Esophagus squamous epithelium (tissue), 4 donors: ENCODE measurements around the gene ACSS2.

Experiments used
- POLR2A ChIP-seq, 4 donors: fragments of 450-650 bp; IDR thresholded peaks; one replicate each; pipeline ENCODE4 v1.6.1; 2017; ENCODE audit warnings: antibody characterized with exemption in 4 of 4, mild to moderate bottlenecking in 4 of 4, moderate library complexity in 3 of 4
- TF ChIP-seq, protein P1 (sequence below), 6 experiments: fragments of 450-650 bp in 4 of 6; fragments of 200-600 bp in 2 of 6; sonication (generic) in 2 of 6; IDR thresholded peaks; one replicate each; pipeline ENCODE4 v1.5.1; 2016 to 2019; ENCODE audit warnings: antibody characterized with exemption in 6 of 6, mild to moderate bottlenecking in 4 of 6, moderate library complexity in 4 of 6

DNA sequence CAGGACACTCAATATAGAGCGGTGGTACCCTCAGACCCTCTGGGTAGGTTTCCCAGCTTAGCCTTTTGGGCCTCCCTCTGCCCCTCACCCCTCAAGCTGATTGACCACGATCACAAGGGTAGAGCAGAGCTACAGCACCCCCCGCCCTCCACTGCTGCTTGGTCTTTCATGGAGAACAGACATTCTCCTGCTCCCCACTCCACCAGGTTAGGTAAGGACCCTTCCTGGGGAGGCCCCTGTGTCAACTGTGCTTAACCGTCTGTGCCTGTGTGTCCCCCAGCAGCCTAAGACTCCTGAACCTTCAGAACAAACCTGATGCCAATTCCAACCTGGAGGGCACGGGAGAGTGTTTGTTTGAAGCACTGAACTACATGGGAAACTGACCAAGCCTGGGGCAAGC, 91.0 kb downstream of the ACSS2 start:
- TF ChIP-seq, protein P1, sequence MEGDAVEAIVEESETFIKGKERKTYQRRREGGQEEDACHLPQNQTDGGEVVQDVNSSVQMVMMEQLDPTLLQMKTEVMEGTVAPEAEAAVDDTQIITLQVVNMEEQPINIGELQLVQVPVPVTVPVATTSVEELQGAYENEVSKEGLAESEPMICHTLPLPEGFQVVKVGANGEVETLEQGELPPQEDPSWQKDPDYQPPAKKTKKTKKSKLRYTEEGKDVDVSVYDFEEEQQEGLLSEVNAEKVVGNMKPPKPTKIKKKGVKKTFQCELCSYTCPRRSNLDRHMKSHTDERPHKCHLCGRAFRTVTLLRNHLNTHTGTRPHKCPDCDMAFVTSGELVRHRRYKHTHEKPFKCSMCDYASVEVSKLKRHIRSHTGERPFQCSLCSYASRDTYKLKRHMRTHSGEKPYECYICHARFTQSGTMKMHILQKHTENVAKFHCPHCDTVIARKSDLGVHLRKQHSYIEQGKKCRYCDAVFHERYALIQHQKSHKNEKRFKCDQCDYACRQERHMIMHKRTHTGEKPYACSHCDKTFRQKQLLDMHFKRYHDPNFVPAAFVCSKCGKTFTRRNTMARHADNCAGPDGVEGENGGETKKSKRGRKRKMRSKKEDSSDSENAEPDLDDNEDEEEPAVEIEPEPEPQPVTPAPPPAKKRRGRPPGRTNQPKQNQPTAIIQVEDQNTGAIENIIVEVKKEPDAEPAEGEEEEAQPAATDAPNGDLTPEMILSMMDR (IDR thresholded peaks at IDR 0.05), result no peak
- TF ChIP-seq POLR2A (IDR thresholded peaks at IDR 0.05), result no peak
